ES-I3 (cell line): ENCODE data around the gene CCNJL.

Experiments used
- H3K36me3 ChIP-seq: 2 replicates; pipeline ENCODE4 v1.6.1; 2013; ENCODE audit warnings: mild to moderate bottlenecking, low read length, control low read depth, moderate library complexity; ENCODE audit not compliant: insufficient read depth
- H3K4me1 ChIP-seq: 2 replicates; pipeline ENCODE4 v1.6.1; 2013; ENCODE audit warnings: mild to moderate bottlenecking, control low read depth, low read length; ENCODE audit not compliant: insufficient read depth
- H3K9ac ChIP-seq: 2 replicates; pipeline ENCODE4 v1.6.1; 2013; ENCODE audit warnings: low read depth, mild to moderate bottlenecking, low read length, moderate library complexity
- H3K9me3 ChIP-seq: 2 replicates; pipeline ENCODE4 v1.6.1; 2013; ENCODE audit warnings: mild to moderate bottlenecking, low read length, moderate library complexity; ENCODE audit not compliant: control insufficient read depth, insufficient read depth

Gene CCNJL

DNA sequence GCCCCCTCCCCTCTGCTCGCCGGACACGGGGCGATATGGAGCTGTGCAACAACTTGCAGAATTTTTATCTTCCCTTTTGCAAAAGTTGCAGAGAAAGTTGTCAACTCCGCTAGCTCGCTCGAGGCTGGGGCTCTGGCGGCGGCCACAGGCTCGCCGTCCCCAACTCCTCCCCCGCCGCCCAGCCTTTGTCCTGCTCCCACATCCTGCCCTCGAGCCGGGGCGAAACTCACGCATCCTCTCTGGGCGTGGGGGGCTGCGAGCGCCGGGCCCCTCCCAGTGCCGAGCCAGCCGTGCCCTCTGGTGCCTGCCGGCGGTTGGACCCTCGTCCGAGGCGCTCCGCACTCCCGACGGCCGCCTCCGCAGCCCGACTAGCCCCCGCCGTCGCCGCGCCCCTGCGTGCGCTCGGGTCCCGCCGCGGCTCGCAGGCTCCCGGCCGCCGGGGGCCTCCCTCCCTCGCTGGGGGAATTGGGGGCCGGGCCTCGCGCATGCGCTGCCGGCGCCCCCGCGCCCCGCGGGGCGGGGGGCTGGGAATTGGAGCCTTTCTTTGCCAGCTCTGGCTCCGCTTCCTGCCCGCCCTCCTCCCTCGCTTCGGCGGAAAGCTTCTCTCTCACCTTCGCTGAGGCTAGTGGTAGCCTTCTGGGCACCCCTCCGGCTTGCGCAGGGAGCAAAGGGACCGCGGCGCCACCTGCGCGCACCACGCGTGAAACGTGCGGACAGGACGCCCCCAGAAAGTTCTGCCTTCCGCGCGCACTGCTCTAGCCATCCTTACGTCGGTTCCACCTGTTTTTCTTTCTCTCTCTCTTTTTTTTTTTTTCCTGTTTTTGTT lies at the start of gene CCNJL:
Gene CCNJL (minus strand): TSS at position 431 of the 826 bp plus-strand sequence. CDS start 641 bp downstream, outside the sequence.
- Histone ChIP-seq H3K9ac (peak within 1 kb of the TSS; percentile 78), H3K36me3 (no peaks in the 10 kb centered on the region; the same call in none of the 2 replicates)

GRCh38 chr5:160361624-160362228 lies 49.4 kb upstream of the CCNJL start:
- H3K4me1 ChIP-seq = peaks cover 16% of the 10 kb centered on the region; the same call in 1 of the 2 replicates
- H3K36me3 ChIP-seq = no peaks in the 10 kb centered on the region
- H3K9ac ChIP-seq = no peak overlapping the region
- H3K9me3 ChIP-seq = no peaks in the 10 kb centered on the region

More for the DNA sequence above, at the start of gene CCNJL:
- H3K4me1 ChIP-seq = peaks cover 17% of the 10 kb centered on the region
- H3K9me3 ChIP-seq = no peaks in the 10 kb centered on the region

- Histone ChIP-seq H3K9ac (no peak overlapping the region), H3K9me3 (no peaks in the 10 kb centered on the region), H3K36me3 (no peaks in the 10 kb centered on the region), H3K4me1 (peaks cover 16% of the 10 kb centered on the region; the same call in 1 of the 2 replicates)
These were observed 47.9 kb upstream of the CCNJL start for GRCh38 chr5:160360310-160360709.

GRCh38 chr5:160359816-160360215 lies 47.5 kb upstream of the CCNJL start:
- peaks cover 16% of the 10 kb centered on the region; the same call in 1 of the 2 replicates for H3K4me1 ChIP-seq
- no peaks in the 10 kb centered on the region for H3K36me3 ChIP-seq
- H3K9ac ChIP-seq = no peak overlapping the region
- no peaks in the 10 kb centered on the region for H3K9me3 ChIP-seq

GRCh38 chr5:160359242-160359641 lies 46.9 kb upstream of the CCNJL start:
- Histone ChIP-seq H3K36me3 (no peaks in the 10 kb centered on the region), H3K9ac (no peak overlapping the region), H3K4me1 (peaks cover 16% of the 10 kb centered on the region; the same call in 1 of the 2 replicates), H3K9me3 (no peaks in the 10 kb centered on the region)

DNA sequence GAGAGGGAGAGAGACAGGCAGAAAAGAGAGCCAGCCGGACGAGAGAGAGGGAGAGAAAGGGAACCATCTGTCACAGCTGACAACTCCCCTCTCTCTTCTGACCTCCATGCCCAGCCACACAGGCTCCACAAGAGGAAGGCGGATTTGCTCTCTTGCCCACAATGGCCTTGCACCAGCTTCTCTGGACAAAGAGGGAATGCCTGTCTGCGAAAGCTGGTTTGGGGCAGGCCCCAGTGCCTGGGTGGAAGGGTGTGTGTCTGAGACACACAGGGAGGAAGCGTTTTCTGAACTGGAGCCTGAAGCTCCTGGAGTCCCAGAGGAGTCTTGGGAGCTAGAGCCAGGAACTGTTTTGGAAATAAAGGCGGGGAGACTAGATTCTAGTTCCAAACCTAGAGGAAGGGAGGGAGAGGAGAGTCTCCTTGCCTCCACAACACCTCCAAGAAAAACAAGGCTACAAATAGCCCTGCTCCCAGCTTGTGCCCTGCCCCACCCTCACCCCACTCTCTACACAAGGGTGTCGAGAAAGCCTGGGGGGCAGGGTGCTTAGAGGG lies 45.6 kb upstream of the CCNJL start:
- Histone ChIP-seq H3K9ac (no peak overlapping the region), H3K36me3 (no peaks in the 10 kb centered on the region), H3K9me3 (no peaks in the 10 kb centered on the region), H3K4me1 (peaks cover 13% of the 10 kb centered on the region; the same call in 1 of the 2 replicates)

DNA sequence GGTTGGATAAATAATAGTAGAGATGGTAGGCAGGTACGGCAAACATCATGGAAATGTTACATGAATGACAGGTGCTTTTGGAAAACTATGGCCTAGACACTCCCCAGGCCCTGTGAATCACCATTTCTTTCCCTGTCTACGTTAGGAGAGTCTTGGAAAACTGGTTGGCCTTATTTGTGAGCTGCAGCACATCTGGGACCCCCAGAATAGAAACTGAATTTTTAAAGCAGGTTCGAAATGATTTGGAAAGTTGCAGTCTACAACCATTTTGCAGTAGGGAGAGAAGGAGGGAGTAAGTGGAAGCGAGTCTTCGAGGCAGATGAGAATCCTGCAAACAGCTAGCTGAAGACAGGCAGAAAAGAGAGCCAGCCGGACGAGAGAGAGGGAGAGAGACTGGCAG lies 45.0 kb upstream of the CCNJL start:
- Histone ChIP-seq H3K9me3 (no peaks in the 10 kb centered on the region), H3K36me3 (no peaks in the 10 kb centered on the region), H3K9ac (no peak overlapping the region)

DNA sequence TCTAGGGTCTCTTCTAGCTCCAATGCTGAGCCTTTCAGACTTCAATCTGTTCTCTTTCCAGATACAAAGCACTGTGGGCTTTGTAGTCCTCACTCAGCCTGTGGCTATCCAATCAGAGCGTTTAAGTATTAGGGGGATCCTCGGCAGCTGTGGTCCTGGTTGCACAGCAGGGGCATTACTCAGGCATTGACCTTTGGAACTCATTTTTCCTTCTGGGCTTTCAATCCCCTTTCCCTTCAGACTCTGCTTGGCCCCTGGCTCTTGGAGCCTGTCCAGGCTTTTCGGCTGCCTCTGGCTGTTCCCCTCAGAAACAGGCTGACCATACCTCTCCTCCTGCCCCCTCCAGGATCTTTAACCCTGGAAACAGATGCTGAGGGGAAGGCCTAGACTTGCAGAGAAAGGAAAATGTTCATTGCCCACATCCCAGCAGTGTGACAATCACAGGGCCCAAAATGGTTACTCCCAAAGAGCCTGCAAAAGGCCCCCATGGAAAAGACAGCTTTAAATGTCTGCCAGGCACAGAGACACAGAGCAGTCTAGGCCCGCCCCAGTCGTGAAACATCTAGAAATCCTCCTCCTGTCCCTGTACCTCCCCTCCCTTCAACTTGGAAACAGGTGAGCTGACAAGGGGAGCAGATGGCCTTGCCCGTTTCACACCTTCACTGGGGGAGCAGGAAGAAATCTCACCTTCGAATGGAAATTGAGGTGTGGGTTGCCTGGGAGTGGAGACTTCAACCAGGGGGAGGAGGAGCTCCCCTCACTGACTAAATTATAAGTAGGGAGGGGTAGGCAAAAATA lies 44.4 kb upstream of the CCNJL start:
- Histone ChIP-seq H3K9me3 (no peaks in the 10 kb centered on the region), H3K9ac (no peak overlapping the region), H3K36me3 (no peaks in the 10 kb centered on the region), H3K4me1 (peaks cover 13% of the 10 kb centered on the region; the same call in 1 of the 2 replicates)

More for the DNA sequence above, 45.0 kb upstream of the CCNJL start:
- peaks cover 13% of the 10 kb centered on the region; the same call in 1 of the 2 replicates for H3K4me1 ChIP-seq

DNA sequence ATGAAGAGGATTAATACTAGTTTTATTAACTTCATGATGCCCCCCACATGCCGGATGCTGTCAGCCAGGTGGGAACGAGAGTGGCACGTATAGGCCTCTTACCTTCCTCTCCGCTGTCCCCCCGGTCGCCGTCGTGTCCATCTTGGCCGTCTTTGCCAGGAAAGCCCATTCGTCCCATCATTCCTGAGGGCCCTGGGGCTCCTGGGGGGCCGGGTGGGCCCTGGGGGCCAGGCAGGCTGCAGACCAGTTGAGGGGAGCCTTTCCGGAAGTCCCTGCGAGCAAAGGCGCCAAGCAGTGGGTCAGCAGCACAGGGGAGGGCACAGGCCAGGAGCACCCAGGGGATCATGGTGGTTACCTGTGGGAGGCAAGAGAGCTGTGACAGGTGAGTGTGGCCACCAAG lies 42.3 kb upstream of the CCNJL start:
- H3K9me3 ChIP-seq = no peaks in the 10 kb centered on the region
- H3K4me1 ChIP-seq = 0 out of 2 replicates have a peak, but pooled peaks cover 7% of the 10 kb centered on the region
- H3K9ac ChIP-seq = no peak overlapping the region
- no peaks in the 10 kb centered on the region for H3K36me3 ChIP-seq

DNA sequence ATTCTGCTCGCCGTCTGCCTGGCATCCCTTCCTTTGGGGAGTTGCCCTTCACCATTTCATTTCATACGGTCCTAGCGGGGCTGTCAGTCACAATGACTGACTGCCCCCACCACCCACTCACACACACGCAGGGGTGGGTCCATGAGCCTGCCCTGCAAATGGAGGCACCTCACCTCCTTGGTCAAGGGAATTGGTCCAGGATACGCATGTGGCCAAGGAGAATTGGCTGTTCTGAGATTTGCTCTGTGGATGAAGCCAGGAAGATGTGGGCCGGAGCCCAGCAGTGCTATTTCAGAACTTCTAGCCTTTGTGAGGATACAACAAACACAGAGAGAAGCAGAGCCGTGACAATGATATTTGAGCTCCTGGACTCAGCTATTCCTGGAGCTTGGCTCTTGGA lies 41.0 kb upstream of the CCNJL start:
- H3K4me1 ChIP-seq = no peaks in the 10 kb centered on the region

GRCh38 chr5:160352308-160352707 lies 39.9 kb upstream of the CCNJL start:
- Histone ChIP-seq H3K9ac (no peak overlapping the region), H3K4me1 (no peaks in the 10 kb centered on the region), H3K9me3 (no peaks in the 10 kb centered on the region), H3K36me3 (no peaks in the 10 kb centered on the region)

More for the DNA sequence above, 41.0 kb upstream of the CCNJL start:
- no peak overlapping the region for H3K9ac ChIP-seq
- no peaks in the 10 kb centered on the region for H3K9me3 ChIP-seq
- H3K36me3 ChIP-seq = no peaks in the 10 kb centered on the region

DNA sequence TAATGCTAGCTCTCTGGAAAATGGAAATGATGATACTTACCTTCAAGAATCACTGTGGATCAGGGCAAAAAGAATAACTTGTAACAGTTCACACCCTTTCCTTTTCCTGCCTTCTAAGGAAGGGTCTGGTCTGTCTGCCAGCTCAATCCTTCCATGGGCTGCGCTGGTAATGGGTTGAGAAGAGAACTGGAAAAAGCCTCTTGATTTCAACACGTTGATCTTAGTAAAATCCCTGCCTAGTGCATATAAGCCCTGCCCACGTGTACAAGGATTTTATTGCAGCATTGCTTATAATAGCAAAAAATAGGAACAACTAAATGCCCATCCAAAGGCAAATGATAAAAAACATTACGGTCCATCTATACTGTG lies 37.6 kb upstream of the CCNJL start:
- no peaks in the 10 kb centered on the region for H3K36me3 ChIP-seq
- no peaks in the 10 kb centered on the region for H3K9me3 ChIP-seq
- no peak overlapping the region for H3K9ac ChIP-seq

DNA sequence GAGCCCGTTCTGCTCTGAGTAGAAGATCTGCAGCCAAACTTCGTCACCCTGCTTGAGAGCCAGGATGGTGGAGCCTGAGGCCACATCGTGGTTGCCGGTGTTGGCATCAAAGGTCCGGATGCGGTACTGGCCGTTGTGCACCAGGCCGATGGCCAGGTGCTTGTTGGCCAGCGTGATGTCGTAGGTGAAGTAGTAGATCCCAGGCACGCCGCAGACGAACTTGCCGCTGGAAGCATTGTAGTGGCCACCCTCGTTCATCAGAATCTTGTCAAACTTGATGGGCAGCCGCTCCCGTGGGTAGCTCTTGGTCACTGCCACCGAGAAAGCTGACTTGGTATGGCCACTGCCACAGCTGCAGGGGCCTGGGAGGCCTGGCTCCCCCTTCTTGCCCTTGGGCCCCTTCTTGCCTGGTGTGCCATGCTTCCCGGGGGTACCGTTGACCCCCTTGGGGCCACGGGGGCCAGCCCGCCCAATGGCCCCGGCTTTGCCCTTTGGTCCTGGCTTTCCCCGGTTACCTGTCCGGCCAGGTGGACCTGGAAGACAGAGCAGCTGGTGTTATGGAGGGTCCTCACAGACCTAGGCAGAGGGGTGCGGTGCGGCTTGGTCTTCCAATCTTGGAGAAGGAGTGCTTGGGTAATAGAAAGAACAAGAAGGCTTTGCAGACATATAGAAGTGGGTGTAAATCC lies 37.0 kb upstream of the CCNJL start:
- Histone ChIP-seq H3K36me3 (no peaks in the 10 kb centered on the region), H3K9ac (no peak overlapping the region), H3K9me3 (no peaks in the 10 kb centered on the region), H3K4me1 (no peaks in the 10 kb centered on the region; the same call in 1 of the 2 replicates)

More for the DNA sequence above, 37.6 kb upstream of the CCNJL start:
- H3K4me1 ChIP-seq = no peaks in the 10 kb centered on the region; the same call in 1 of the 2 replicates
